Suprapubic skin (tissue), 4 donors: ENCODE measurements around the gene MICB.

Source experiments
- EP300 ChIP-seq: sonication (generic); formaldehyde crosslinking; IDR thresholded peaks from one replicate; pipeline ENCODE4 v1.6.1; 2017; ENCODE audit warnings: antibody characterized with exemption
- POLR2A ChIP-seq, 2 donors: fragments of 450-650 bp; IDR thresholded peaks; one replicate each; pipeline ENCODE4 v1.6.1; 2017; ENCODE audit warnings: antibody characterized with exemption in 2 of 2, mild to moderate bottlenecking in 2 of 2, moderate library complexity in 2 of 2
- POLR2AphosphoS5 ChIP-seq, 3 donors: sonication (generic); formaldehyde crosslinking; IDR thresholded peaks; one replicate each; pipeline ENCODE4 v1.6.1; 2017; ENCODE audit warnings: antibody characterized with exemption in 3 of 3
- TF ChIP-seq, protein P1 (sequence below), 2 donors: fragments of 200-600 bp in 1 of 2; fragments of 450-650 bp in 1 of 2; sonication (generic) in 1 of 2; IDR thresholded peaks; one replicate each; pipeline ENCODE4 v1.5.1; 2016 to 2019; ENCODE audit warnings: antibody characterized with exemption in 2 of 2, mild to moderate bottlenecking in 1 of 2, moderate library complexity in 1 of 2

DNA sequence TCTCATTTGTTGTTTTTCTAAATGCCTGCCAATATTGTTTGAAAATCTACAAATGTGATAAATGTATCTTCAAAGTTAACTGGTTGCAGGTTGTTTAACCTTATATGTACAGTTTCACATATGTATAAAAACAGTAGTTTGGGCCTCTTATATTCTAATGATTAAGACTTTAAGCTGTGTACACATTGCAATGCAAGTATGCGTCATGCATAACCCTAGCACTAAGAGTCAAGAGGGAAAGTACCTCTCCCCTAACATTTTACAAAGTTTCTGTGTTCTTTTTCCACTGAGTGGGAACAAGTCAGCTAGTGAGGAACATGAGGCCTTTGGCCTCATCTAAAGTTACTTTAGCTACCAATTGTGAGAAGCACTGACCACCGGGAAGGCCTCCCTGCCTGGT, 25.7 kb upstream of the MICB start:
- no peak for TF ChIP-seq POLR2AphosphoS5 (IDR thresholded peaks at IDR 0.05)
- TF ChIP-seq, protein P1, sequence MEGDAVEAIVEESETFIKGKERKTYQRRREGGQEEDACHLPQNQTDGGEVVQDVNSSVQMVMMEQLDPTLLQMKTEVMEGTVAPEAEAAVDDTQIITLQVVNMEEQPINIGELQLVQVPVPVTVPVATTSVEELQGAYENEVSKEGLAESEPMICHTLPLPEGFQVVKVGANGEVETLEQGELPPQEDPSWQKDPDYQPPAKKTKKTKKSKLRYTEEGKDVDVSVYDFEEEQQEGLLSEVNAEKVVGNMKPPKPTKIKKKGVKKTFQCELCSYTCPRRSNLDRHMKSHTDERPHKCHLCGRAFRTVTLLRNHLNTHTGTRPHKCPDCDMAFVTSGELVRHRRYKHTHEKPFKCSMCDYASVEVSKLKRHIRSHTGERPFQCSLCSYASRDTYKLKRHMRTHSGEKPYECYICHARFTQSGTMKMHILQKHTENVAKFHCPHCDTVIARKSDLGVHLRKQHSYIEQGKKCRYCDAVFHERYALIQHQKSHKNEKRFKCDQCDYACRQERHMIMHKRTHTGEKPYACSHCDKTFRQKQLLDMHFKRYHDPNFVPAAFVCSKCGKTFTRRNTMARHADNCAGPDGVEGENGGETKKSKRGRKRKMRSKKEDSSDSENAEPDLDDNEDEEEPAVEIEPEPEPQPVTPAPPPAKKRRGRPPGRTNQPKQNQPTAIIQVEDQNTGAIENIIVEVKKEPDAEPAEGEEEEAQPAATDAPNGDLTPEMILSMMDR (IDR thresholded peaks at IDR 0.05), result no peak
- no peak for TF ChIP-seq POLR2A (IDR thresholded peaks at IDR 0.05)
- TF ChIP-seq EP300, result no peak
